ENCODE results near the gene SPTB.

The SPTB gene

DNA sequence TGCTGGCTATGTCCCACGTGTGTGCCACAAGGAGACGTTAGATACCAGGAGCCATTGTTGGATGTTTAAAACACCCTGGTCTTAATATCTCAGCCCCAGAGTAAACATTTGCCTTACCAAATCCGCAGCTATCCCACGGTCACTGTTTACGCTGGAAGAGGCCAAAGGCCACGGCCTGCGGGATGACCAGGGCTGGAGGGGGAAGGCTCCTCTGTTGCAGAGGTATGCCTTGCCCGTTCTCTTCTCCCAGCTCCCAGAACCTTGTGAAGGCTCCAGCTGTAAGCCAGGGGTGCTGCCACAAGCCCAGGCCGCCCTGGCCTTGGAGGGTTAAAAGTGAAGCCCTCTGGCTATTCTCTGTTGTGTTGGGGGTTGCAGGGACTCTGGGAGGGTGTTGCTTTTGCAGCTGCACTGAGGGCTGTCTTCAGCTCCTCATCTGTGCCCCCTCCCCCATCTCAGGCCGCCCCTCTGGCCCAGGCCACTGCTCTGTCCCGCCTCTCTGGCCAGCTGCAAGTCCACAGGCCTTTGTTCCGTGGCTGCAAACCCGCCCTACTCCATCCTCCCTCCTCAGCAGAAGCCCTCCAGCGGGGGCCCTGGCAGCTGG, 173.0 kb downstream of the SPTB start:
- Histone ChIP-seq H3K36me3 (ENCODE audit: control insufficient read depth, insufficient read depth, low read length) (no peaks in the 10 kb centered on the region), H3K4me1 (ENCODE audit: control insufficient read depth, insufficient read depth, low read length) (peaks cover 43% of the 10 kb centered on the region), H3K27me3 (ENCODE audit: control insufficient read depth, insufficient read depth, low read length) (no peaks in the 10 kb centered on the region), H3K4me3 (ENCODE audit: low read length) (peak overlapping the region; percentile 35), H3K27ac (ENCODE audit: low read depth, low read length) (peak overlapping the region; percentile 91), H3K9ac (ENCODE audit: low read length) (no peak overlapping the region)

DNA sequence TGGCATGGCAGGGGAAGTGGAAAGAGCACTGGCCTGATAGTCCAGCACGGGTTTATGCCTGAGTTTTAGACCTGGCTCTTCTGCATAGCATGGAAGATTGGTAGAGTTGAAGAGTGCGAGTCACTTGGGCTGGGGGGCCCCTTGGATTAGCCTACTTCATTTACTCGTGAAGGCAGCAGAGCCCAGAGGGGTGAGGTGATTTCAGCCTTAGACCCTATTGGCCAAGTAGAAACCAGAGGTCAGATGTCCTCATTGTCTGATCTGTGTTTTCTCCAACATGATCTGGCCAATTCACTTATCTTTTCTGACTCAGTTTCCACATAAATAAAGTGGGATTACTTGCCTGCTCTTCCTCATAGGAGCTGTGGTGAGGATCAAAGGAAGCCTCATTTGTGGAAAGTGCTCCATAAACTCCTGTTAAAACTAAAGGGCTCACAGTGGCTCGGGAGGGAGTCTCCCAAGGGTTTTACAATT, 173.6 kb downstream of the SPTB start:
- no peak overlapping the region for H3K9ac ChIP-seq (ENCODE audit: low read length)
- peak overlapping the region; percentile 90 for H3K4me3 ChIP-seq (ENCODE audit: low read length)

DNA sequence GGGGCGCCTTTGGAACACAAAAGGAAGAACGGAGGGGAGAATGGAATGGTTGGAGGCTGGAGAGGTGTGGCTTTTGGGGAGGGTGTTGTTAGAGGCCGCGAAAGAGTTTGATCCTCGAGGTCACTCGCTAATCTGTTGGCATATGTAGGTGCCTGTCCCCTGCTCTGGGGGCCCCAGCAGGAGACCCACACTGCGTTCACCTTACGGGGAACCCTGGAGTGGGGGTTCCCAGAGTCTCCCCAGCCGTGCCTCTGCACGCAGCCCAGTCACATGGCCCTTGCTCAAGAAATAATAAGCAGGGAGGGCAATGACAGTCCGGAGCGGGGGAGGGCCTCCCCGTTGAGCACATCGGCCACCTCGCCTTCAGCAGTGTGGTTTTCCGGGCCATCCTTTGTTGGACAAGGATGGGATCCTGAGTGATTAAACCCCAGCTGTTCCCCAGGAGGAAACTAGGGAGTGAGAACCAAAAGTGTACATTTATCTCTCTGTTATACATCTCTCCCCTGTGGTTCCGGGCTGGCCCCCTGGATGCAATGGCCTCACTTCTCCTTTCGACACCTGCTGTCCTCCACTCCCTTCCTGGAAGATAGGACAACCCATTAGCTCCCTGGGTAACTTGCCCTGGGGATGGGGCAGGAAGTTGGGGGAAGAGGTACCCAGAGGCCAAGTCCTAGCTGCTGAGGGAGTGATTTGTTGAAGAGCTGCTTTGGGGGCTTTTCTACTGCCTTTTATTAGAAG, 174.2 kb downstream of the SPTB start:
- no peaks in the 10 kb centered on the region for H3K27me3 ChIP-seq (ENCODE audit: control insufficient read depth, insufficient read depth, low read length)
- peaks cover 36% of the 10 kb centered on the region for H3K4me1 ChIP-seq (ENCODE audit: control insufficient read depth, insufficient read depth, low read length)
- H3K27ac ChIP-seq (ENCODE audit: low read depth, low read length), result peak overlapping the region; percentile 91
- peak overlapping the region; percentile 90 for H3K4me3 ChIP-seq (ENCODE audit: low read length)
- peak overlapping the region; percentile 39 for H3K9ac ChIP-seq (ENCODE audit: low read length)
- H3K36me3 ChIP-seq (ENCODE audit: control insufficient read depth, insufficient read depth, low read length), result no peaks in the 10 kb centered on the region

More for the DNA sequence above, 173.6 kb downstream of the SPTB start:
- Histone ChIP-seq H3K27me3 (ENCODE audit: control insufficient read depth, insufficient read depth, low read length) (no peaks in the 10 kb centered on the region), H3K4me1 (ENCODE audit: control insufficient read depth, insufficient read depth, low read length) (peaks cover 42% of the 10 kb centered on the region), H3K36me3 (ENCODE audit: control insufficient read depth, insufficient read depth, low read length) (no peaks in the 10 kb centered on the region), H3K27ac (ENCODE audit: low read depth, low read length) (peak overlapping the region; percentile 91)

DNA sequence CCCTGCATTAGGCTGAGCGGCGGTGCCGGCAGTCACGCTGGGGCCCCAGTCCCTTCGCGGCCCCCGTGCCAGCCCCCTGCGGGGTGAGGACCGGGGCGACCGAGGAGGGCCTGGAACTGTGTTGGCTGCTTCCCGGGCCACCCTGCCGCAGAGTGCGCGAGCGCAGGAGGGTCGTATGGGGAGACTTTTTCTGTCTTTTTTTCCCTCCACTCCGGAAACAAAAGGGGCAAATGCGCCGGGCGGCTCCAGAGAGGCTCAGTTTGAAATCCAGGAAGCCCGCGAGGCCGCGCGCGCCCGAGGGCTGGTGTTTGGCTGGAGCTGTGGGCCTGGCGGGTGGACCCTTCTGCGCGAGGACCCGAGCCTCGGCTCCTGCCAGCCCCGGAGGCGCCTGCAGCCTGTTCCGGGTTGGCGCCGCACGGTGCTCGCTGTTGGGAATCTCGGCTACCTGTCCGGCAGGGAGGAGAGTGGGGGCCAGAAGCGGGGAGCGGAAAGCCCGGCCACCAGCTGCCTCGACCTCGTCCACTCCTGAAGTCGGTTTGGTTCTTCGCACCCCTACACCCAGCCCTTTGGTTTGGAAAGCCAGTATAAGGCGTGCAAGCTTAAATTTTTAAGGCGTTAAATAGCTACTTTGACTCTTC, 174.8 kb downstream of the SPTB start:
- peak overlapping the region; percentile 91 for H3K27ac ChIP-seq (ENCODE audit: low read depth, low read length)

DNA sequence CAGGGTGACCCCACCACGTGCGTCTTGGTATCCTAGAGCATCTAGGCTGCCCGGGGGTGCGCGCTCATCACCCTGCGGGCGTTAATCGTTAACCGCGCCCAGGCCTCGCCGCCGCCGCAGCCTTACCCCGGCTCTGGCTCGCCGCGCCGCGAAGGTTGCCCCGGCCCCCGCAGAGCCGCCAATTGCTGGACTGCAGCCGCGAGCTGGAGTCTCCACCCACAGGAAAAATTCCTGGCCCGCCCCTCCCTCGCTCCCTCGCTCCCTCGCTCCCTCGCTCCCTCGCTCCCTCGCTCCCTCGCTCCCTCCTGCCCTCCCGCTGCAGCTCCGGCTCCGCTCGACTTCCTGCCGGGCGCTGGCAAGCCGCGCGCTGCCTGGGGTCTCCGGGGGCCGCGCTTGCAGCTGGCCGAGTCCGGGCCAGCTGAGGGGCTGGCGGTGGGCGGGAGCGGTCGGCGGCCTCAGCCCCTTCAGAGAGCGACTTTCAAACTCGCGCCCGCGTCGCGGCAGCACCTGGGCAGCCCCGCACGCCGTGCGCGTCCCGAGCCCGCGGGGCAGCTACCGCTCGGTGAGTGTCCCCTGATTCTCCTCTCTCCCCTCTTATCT, 175.5 kb downstream of the SPTB start, which contains the start of gene PLEKHG3:
TSS of gene PLEKHG3 (plus strand) at position 282 of the 600 bp plus-strand sequence. CDS start 23,208 bp downstream, outside the sequence.
- peak within 1 kb of the TSS; percentile 90 for H3K4me3 ChIP-seq (ENCODE audit: low read length)
- peaks cover 30% of the 10 kb centered on the region for H3K4me1 ChIP-seq (ENCODE audit: control insufficient read depth, insufficient read depth, low read length)
- H3K27ac ChIP-seq (ENCODE audit: low read depth, low read length), result peak within 1 kb of the TSS; percentile 91
- no peaks in the 10 kb centered on the region for H3K27me3 ChIP-seq (ENCODE audit: control insufficient read depth, insufficient read depth, low read length)
- H3K9ac ChIP-seq (ENCODE audit: low read length), result peak within 1 kb of the TSS; percentile 39
- no peaks in the 10 kb centered on the region for H3K36me3 ChIP-seq (ENCODE audit: control insufficient read depth, insufficient read depth, low read length)

More for the DNA sequence above, 174.8 kb downstream of the SPTB start:
- H3K36me3 ChIP-seq (ENCODE audit: control insufficient read depth, insufficient read depth, low read length), result no peaks in the 10 kb centered on the region
- H3K9ac ChIP-seq (ENCODE audit: low read length), result peak overlapping the region; percentile 39
- H3K4me3 ChIP-seq (ENCODE audit: low read length), result peak overlapping the region; percentile 90
- H3K4me1 ChIP-seq (ENCODE audit: control insufficient read depth, insufficient read depth, low read length), result peaks cover 34% of the 10 kb centered on the region
- H3K27me3 ChIP-seq (ENCODE audit: control insufficient read depth, insufficient read depth, low read length), result no peaks in the 10 kb centered on the region

DNA sequence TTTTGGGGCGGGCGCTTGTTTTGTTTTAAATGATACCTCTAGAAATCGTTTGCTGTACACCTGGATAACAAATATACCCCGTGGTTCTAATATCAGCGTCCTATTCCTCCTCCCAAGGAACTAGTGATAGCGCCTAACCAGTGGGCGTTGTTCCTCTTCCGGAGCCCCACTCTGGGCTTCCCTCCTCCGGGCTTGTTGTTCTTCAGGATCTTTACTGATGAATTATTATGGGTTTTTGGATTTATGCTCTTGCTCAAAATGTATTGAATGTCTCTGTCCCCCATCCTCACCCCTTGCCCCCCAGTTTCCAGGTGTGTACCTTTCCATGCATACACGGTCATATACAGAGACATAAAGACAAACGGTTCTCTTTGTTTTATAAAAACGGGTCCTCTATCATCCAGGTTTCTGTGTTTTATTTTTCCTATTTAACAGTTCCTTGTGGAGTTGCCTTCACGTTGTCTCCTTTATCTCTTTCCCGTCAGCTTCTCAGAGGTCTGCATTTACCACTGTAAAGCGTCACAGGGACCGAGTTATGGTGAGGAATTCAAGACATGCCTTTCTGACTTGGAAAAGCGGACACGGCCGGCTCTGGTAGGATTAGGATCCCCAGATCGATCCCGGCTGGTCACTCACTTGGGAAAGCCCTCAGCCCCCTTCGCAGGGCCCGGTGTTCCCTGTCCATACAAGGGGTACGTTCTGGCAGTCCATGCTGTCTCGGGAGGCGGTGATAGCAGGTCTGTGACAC, 176.1 kb downstream of the SPTB start:
- no peaks in the 10 kb centered on the region for H3K27me3 ChIP-seq (ENCODE audit: control insufficient read depth, insufficient read depth, low read length)
- peak overlapping the region; percentile 36 for H3K9ac ChIP-seq (ENCODE audit: low read length)
- H3K27ac ChIP-seq (ENCODE audit: low read depth, low read length), result peak overlapping the region; percentile 91
- H3K4me3 ChIP-seq (ENCODE audit: low read length), result peak overlapping the region; percentile 90
- H3K36me3 ChIP-seq (ENCODE audit: control insufficient read depth, insufficient read depth, low read length), result no peaks in the 10 kb centered on the region
- peaks cover 24% of the 10 kb centered on the region for H3K4me1 ChIP-seq (ENCODE audit: control insufficient read depth, insufficient read depth, low read length)

DNA sequence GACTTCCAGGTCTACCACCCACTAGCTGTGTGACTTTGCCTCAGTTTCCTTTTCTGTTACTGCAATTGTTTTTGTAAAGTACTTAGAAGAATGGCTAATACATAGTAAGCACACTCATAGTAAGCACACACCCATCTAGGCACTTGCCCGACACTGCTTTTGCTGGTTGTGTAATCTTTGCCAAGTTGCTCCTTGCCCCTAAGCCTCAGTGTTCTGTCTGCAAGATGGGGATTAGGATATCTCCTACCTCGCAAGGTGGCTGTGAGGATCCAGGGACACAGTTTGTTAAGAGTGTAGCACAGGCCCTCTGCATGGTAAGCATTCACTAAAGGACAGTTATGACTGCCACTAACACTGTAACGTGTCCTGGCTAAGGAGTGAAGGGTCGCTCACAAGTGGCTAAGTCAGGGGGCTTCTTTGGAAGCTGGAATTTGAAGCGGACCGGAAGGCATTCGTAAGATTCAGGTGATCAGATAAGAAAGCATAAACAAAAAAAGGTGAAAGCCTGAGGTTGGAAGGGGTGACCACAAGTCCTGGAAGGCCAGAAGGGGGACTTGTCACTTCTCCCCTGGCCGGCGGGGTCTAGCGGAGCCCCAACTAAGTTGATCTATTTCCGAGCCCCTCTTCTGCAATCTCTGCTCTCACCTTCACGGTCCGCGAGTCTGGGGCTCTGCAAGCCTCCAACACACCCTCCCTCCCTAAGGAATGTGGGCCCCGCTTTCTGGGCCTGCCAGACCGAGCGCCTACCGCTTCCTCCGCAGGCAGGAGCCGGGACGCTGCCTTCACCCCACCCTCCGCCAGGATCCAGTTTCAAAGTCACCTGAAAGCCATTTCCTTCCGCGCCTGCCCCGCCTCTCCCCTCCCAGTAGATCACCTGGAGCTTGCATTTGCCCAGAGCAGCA, 177.0 kb downstream of the SPTB start:
- Histone ChIP-seq H3K4me3 (ENCODE audit: low read length) (peak overlapping the region; percentile 90), H3K27ac (ENCODE audit: low read depth, low read length) (no peak overlapping the region), H3K9ac (ENCODE audit: low read length) (no peak overlapping the region), H3K4me1 (ENCODE audit: control insufficient read depth, insufficient read depth, low read length) (peaks cover 24% of the 10 kb centered on the region), H3K36me3 (ENCODE audit: control insufficient read depth, insufficient read depth, low read length) (no peaks in the 10 kb centered on the region), H3K27me3 (ENCODE audit: control insufficient read depth, insufficient read depth, low read length) (no peaks in the 10 kb centered on the region)

DNA sequence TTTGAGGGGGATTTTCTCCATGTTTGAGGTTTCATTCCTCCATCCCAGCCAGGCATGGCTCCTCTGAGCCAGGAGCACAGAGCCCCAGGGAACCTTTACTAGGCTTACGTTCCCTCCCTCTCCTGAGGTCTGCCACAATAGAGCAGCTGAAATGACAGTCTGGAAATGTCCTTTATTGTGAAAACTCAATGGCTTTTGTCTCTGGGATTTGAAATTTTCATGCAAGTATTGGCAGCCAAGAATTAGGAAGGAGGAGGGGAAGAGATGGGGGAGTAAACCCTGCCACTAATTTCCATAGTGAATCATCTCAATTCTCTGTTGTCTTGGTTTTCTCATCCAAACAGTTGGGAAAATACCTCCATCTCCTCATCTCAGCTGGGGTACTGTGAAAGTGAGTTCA, 178.0 kb downstream of the SPTB start:
- H3K4me3 ChIP-seq (ENCODE audit: low read length), result no peak overlapping the region
- no peak overlapping the region for H3K9ac ChIP-seq (ENCODE audit: low read length)
- no peaks in the 10 kb centered on the region for H3K27me3 ChIP-seq (ENCODE audit: control insufficient read depth, insufficient read depth, low read length)
- peaks cover 17% of the 10 kb centered on the region for H3K4me1 ChIP-seq (ENCODE audit: control insufficient read depth, insufficient read depth, low read length)
- no peak overlapping the region for H3K27ac ChIP-seq (ENCODE audit: low read depth, low read length)
- no peaks in the 10 kb centered on the region for H3K36me3 ChIP-seq (ENCODE audit: control insufficient read depth, insufficient read depth, low read length)

DNA sequence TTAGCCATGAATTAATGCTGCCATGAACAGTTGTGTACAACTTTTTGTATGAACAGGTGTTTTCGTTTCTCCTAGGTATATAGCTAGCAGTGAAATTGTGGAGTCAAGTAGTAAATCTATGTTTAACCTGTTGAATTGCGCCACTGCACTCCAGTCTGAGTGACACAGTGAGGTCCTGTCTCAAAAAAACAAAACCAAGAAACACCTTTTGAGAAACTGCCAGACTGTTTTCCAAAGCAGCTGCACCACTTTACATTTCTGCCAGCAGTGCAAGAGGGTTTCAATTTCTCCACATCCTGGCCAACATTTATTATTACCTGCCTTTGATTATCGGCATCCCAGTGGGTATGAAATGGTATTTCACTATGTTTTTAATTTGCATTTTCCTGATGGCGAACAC, 178.8 kb downstream of the SPTB start:
- Histone ChIP-seq H3K4me3 (ENCODE audit: low read length) (no peak overlapping the region), H3K9ac (ENCODE audit: low read length) (no peak overlapping the region), H3K4me1 (ENCODE audit: control insufficient read depth, insufficient read depth, low read length) (peaks cover 15% of the 10 kb centered on the region), H3K36me3 (ENCODE audit: control insufficient read depth, insufficient read depth, low read length) (no peaks in the 10 kb centered on the region), H3K27ac (ENCODE audit: low read depth, low read length) (no peak overlapping the region), H3K27me3 (ENCODE audit: control insufficient read depth, insufficient read depth, low read length) (no peaks in the 10 kb centered on the region)

DNA sequence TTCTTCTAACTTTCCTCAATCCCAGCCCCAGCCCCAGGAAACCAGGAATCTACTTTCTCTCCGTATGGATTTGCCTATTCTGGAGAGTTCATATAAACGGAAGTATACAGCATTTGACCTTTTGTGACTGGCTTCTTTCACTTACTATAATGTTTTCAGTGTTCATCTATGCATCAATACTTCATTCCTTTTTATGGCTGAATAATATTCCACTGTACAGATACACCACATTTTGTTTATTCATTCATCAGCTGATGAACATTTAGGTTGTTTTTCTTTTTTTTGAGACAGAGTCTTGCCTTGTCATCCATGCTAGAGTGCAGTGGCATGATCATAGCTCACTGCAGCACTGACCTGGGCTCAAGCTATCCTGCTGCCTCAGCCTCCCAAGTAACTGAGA, 179.4 kb downstream of the SPTB start:
- Histone ChIP-seq H3K9ac (ENCODE audit: low read length) (no peak overlapping the region), H3K4me1 (ENCODE audit: control insufficient read depth, insufficient read depth, low read length) (peaks cover 10% of the 10 kb centered on the region), H3K27me3 (ENCODE audit: control insufficient read depth, insufficient read depth, low read length) (no peaks in the 10 kb centered on the region), H3K4me3 (ENCODE audit: low read length) (no peak overlapping the region), H3K27ac (ENCODE audit: low read depth, low read length) (no peak overlapping the region), H3K36me3 (ENCODE audit: control insufficient read depth, insufficient read depth, low read length) (no peaks in the 10 kb centered on the region)

DNA sequence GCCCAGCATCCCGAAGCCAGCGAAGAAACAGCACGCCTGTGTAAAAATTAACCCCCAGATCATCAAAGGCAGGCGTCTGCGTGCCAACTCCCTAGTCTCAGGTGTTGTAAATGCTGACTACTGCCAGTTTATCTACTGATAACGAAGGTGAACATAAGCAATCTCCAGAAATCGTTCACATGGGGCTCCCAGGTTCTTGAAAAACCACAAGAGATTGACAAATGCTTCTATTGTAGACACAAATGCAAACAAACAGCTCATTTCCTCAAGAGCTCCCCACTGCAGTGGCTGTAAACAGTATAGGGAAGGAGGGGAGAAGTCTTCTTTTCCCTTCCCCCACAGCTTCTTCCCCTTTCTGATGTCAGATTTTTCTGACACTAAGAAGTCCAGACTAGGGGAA, 180.8 kb downstream of the SPTB start:
- Histone ChIP-seq H3K4me1 (ENCODE audit: control insufficient read depth, insufficient read depth, low read length) (peaks cover 9% of the 10 kb centered on the region), H3K9ac (ENCODE audit: low read length) (no peak overlapping the region), H3K4me3 (ENCODE audit: low read length) (no peak overlapping the region), H3K27me3 (ENCODE audit: control insufficient read depth, insufficient read depth, low read length) (no peaks in the 10 kb centered on the region), H3K27ac (ENCODE audit: low read depth, low read length) (no peak overlapping the region), H3K36me3 (ENCODE audit: control insufficient read depth, insufficient read depth, low read length) (no peaks in the 10 kb centered on the region)
